ENCODE results near the gene CPLX3.
"Not testable (repeated sequence)": the region's sequence is repeated elsewhere in the genome, so short reads cannot be mapped to it uniquely, and the experiment has no call there.

The CPLX3 gene, protein sequence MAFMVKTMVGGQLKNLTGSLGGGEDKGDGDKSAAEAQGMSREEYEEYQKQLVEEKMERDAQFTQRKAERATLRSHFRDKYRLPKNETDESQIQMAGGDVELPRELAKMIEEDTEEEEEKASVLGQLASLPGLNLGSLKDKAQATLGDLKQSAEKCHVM

GRCh38 chr15:74826364-74826819 lies at the start of gene CPLX3:
CPLX3 (plus strand) TSS chr15:74826627; CDS start chr15:74826704, 77 bp downstream.
- DNase-seq: peak; percentile 31

DNA sequence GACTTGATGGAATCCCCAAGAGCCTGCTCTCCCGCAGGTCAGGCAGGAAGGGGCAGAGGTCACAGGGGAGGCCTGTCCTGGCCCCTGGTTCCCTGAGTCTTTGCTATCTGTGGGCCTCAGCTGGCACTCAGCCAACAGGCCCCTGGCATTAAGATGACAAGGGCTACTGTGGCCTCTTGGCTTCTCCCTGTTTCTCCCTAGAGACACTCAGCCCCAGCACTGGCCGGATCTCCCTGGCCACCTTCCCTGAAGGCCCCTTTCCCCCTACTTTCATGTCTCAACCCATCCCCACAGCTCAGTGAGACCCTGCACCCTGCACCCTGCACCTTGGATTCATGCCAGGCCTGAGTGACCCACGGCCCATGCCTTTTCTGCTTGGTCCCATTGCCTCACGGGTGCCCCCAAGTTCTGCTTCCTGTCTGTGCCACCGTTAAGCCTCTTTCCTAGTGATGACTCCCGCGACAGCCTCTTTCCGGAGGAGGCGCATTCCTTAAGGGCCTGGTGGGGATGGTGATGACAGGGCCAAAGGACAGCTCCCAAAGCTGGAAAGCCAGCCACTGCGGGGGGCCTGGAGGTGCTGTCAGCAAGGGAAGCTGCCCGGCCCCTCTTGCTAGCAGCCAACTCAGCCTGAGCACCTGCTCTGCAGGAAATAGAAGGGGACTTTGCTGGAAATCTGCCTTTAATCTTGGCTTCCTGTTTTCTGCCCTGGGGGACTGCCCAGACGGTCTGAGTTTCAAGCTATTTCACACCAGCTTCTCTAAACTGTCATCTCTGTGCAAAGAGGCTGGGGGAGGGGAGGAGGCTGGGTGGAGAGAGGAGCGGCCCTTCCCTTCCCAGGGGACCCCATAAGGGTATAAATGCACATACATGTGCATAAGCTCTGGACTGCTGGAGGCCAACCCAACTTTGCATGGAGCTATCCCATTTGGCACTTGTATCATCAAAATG lies 49.3 kb upstream of the CPLX3 start:
- peak; percentile 84 for DNase-seq

DNA sequence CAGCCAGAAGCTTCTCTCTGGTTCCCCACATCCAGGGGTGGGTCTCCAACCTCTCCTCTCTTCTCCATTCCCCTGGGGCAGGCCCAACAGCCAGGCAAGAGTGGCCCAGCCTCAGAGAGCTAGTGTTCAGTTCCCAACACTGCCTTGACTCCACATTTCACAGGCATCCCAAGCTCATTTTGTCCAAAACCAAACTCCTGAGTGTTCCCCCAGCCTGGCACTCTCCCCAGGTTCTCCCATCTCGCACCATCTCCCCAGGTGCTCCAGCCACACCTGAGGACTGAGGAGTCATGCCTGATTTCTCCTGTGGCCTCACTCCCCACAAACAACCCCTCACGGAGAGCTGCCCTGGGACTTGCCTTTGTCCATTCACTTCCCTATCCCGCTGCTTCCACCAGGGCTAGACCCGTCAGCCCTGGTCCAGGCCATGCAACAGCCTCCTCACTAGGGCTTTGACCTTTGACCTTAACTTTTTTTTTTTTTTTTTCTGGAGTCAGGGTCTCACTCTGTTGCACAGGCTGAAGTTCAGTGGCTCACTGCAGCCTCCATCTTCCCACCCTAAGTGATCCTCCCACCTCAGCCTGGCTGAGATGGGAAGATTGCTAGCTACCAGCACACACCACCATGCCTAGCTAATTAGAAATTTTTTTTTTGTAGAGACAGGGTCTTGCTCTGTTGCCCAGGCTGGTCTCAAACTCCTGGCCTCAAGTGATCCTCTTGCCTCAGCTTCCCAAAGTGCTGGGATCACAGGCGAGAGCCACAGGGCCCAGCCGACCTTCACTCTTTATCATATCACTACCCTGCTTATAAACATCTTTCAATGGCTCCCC lies 48.4 kb upstream of the CPLX3 start:
- peak; percentile 35 for DNase-seq

DNA sequence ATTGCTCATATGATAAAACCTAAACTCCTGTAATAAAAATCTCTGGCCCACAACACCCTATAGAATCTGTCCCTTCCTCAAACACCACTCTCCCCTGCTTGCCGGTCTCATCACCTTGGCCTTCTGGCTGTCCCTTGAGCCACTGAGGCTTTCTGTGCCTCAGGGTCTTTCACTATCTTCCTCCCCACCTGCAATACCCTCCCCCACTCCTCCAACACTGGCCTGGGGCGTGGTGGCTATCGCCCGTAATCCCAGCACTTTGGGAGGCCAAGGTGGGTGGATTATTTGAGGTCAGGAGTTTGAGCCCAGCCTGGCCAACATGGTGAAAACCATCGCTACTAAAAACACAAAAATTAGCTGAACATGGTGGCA lies 47.8 kb upstream of the CPLX3 start:
- no peak for DNase-seq

GRCh38 chr15:74779162-74779648 lies 47.2 kb upstream of the CPLX3 start:
- no peak for DNase-seq

DNA sequence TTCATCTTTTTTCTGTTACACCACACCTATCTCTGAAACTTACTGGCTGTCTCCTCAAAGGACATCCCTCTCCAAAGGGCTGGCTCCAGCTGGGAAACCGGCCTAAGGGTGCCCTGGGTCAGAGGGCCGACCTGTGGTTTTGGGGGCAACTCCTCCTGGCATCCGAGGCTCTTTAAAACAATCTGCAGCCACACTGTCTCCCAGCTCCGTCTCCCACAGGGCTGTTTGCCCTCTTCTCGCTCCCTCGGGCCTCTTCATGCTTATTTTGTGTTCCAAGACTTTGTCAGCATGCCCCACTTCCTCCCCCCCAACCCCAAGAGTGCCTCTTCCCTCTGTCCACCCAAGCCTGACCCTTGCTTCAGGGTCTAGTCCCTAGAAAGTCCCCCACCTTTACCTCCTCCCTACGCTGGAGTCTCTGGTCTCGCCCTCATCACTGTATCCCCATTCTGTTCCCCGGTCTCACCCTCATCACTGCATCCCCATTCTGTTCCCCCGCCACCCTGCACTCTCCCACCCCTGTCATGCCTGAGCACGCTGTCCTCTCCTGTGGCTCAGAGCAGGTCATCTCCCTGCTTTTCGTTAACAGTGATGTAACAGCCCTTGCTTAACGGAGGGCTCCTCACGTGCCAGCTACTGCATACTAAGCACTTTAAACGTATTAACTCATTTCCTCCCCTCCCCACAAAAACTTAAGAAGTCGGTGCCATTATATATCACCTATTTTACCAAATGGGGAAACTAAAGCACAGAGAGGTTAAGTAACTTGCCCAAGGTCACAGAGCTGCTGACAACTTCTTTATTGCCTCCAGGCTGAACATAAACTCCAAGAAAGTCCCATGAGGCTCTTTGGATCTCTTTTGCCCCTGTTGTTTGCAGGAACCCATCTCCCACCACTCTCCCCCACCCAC lies 45.6 kb upstream of the CPLX3 start:
- peak; percentile 87 for DNase-seq

DNA sequence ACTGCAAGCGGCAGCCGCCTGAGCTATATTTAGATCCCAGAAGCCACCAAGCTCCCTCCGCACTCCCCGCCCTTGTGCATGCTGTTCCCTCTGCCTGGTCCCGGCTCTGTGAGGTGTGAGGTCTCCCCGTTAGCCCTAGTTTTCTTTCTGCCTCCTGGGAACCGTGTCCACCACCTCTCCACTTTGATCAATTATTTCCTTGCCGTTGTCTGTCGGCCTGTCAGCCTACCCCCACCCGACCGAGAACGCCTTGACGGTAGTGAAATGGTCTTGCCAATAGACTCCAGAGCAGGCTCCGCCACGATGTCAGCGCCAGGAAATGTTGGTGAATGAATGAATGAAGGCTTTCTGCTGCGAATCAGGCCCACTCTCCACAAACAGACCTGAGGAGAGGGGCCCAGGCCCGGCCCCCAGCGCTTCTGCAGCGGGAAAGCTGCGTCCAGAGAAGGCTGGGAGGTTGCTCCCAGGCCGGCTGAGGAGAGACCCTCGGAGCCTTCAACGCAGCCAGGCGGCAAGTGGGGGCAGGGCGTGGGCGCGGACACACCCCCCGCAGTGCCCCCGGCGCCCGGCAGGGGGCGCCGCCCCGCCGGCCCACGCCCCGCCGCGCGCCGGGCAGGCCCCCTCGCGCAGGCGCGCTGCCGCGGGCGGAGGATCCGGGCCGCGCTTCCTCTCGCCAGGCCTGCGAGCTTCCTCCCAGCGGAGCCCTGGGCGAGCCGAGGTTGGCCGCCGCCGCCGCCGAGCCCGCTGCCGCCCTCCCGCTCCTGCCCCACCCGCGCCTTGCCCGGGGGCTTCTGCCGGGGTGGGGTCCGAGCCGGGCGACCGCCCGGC lies 44.8 kb upstream of the CPLX3 start, which contains the start of gene CSK:
CSK (plus strand) TSS at position 650 of the 828 bp plus-strand sequence. CDS start 16,218 bp downstream, outside the sequence.
- peak; percentile 94 for DNase-seq

GRCh38 chr15:74782259-74783071 lies 44.0 kb upstream of the CPLX3 start:
- DNase-seq: peak; percentile 68

DNA sequence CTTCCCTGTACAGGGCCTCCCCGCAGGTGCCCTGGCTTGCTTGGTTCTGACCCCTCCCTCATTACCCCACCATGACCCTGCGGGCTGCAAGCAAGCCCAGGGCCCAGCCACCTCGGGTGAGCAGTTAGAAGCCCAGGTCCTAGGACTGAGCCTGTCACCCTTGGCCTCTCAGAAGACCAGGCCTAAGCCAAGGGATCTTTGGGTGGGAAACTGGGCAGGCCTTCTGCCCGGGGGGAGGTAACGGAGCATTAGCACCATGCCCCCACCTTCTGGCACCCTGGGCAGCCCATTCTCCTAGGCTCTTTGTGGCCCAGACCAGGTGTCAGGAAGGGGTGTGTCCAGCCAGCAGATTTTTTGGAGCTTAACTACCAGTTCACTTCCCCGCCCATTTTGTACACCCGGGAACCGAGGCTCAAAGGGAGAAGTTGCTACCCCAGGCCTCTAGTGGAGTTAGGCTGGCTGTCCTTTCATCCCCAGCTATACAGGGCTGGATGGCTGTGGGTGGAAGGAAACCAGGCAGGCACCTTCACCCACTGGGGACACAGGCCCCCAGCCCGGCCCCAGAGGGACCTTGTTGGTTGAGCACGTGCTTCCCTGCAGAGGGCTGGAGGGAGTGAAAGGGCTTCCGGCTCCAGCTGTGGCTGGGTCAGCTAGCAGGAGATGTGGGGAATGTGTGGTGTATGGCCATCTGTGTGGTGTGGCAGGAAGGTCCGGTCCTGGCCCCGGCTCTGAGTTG lies 43.2 kb upstream of the CPLX3 start:
- DNase-seq: peak; percentile 72

GRCh38 chr15:74783808-74784175 lies 42.6 kb upstream of the CPLX3 start:
- no peak for DNase-seq

DNA sequence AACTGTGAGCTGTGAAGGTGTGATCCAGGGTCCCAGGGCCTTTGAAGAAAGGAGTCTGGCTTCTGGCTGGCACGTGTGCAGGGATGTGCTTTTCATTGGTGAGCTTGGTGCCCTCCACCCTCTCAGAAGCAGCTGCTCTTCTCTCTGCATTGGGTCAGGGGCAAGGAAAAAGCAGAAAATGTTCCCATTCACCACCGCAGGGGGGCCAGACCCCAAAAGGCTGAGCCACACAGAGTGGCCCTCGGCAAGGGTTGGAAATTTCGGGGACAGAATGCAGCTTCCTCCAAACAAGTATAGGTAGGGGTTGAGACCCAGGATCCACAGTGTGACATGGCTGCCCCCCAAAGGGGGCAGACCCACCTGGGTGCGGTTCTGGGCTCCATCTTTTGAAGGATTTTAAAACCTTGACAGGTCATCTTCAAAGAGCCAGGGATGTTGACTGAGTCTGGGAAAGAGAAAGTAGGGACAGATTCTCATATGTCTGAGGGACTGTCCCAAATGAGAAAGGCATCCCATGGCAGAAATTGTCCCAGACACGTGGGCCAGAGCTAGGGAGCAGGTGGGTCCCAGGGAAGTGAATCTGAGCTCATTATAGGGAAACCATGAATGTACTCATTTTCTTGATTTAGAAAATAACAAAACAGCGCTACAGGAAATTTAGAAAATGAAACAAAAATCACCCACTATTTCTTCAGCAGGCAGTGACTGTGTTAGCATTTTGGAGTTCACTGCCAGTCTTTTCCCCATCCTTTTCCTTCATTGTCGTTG lies 41.8 kb upstream of the CPLX3 start:
- DNase-seq: peak; percentile 93

DNA sequence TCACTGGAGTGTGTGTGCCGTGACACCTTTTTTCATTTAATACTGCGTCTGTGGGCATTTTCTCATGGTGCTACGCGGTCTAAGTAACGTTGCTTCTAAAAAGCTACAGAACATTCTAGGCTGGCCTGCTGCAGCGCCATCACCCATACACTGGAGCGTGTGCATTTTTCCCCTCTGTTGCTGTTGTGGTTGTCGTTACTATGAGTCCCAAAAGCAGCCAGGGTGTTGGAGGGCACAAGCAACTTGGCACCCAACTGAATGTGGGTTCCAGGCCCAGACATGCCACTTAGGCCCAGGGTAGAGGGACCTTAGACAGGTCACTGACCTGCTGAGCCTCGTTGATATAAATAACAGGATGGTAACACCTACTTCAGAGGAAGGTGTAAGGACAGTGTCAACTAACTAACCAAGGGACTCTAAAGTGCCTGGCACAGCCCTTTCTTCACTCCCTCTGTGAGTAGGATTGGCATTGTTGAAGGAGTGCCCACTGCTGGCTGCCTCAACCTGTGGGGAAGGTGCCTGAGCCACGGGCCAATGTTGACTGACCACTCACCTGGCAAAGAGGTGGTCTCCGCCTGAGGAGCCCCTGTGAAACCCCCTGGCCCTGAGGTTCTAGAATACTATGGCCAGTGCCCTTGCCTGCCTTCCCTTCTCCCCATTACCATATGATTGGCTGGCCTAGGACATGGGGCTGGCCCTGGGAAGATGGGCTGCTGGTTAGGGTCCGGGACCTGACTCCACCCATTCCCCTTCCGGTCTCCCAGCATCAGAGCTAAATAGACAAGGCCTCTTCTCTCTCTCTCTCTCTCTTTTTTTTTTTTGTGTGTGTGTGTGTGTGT lies 41.0 kb upstream of the CPLX3 start:
- no peak for DNase-seq

- not testable (repeated sequence) for DNase-seq
Observed at GRCh38 chr15:74786081-74786480, 40.3 kb upstream of the CPLX3 start.

DNA sequence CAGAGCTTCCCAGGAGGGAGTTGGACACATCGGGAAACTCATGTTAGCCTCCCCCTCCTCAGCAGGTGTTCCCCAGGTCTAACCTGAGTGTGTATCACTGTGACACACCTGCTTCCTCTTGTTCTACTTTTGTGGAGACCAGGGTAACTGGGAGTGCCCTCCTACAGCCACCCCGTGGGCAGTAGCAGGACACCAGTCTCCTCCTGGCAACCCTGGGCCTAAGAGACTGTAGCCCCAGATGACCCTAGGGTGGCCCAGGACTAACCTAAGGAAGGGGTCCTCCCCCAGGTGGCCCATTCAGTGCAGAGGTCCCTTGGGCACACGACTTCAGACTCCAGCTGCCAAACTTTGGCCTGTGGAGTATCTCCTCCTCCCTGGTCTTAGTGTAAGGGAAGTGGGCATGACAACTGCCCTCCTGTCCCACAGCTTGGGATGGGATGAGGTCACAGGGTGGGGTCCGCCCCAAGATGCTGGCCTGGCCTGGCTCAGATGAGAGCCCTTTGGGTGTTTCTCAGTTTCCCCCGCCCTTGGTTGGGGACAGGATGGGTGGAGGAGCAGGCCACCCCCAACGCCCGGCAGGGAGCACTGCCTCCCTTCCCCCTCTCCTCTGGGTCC lies 39.8 kb upstream of the CPLX3 start:
- peak; percentile 83 for DNase-seq

GRCh38 chr15:74787251-74788041 lies 39.0 kb upstream of the CPLX3 start:
- DNase-seq: peak; percentile 95

DNA sequence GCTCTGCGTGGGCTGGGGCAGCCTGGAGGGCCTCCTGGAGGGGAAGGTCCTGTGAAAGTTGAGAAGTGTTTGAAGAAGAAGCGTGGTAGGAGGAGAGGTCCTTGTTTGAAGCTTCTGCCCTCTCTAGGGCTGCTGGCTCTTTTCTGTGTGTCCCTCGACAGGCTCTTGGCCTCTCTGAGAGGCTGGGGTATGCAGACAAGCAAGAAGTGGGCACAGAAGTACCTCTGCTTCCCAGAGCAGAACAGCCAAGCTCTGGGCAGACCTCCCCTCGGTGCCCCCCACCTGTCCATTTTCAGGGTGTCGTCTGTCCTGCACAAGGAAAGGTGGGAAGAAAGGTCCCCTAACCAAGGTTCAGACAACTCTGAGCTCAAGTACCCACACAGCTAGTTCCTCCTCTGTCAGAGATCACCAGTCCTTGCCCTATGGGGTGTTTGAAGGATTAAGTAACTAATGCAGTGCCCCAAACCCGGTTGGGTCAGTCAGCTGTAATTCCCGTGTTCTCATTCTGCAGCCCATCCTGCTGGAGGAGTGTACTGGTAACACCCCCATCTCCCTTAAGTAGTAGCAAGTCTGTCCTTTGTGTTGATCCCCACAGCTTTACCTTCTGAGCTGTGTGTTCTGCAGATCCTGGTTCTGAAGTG lies 38.3 kb upstream of the CPLX3 start:
- peak; percentile 48 for DNase-seq

All from suppressor macrophage treated with lipopolysaccharide for 4 hours (primary cell).